ENCODE results near the gene WDR73.

GRCh38 chr15:84681831-84682230, 27.7 kb upstream of the WDR73 start:
- TF ChIP-seq CTCF (conservative IDR thresholded peaks at IDR 0.05 in 1 of 2, IDR thresholded peaks at IDR 0.05 in 1 of 2; ENCODE audit: low read depth in 1 of 2, low read length in 2 of 2): no peak
- no peak for TF ChIP-seq EZH2 (IDR thresholded peaks at IDR 0.05; ENCODE audit: low read length, missing control alignments)
